ENCODE results near the gene PEA15.

Gene PEA15

DNA sequence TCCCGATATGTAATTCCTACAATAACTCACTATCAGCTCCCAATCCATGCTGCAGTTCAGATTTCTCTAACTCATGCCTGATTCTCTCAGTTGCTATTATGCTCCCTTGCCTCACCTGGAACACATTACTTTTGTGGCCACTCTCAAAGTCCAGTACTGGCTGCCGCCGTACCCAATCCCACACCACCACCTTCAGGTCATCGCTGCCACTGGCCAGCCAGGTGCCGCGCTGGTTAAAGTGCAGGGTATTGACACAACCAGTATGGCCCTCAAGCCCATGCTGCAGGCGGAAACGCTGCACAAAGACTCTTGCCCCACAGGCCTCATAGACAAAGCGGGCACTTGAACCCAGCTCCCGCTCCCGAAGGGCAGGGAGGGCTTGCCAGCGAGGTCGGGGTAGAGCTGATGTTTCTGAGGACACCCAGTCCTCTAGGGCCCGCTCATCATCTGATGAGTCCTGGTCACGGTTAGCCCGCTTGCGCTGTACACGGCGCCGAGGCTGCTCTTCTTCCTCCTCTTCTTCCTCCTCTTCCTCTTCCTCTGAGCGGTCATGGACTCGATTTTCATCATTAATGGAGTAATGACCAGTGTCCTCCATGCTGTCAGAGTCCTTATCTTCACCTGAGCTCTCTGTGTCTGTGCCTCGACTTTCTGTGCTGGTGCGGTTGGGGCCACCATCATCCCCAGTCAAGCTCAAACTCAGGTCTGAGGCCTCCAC, 34.6 kb downstream of the PEA15 start:
- DNase-seq (ENCODE audit: low spot score): no peak

DNA sequence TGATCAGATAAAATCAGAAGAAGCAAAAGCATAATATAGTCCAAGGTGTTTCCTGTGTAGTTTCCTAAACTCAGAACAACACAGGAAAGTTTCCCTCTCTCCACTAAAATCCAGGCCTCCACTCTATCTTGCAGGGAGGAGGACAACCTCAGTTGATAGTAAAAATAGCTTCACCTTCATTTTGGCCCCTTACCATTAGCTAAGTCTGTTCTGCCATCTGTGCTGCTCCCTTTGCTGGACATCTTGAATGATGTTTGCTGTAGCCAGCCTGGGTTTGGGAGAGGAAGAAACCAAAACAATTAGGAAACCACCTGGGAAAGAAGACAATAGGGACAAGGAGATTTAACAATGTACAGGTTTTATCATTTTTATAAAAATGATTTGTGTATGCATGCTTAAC, 38.6 kb downstream of the PEA15 start:
- DNase-seq (ENCODE audit: low spot score): no peak

GRCh38 chr1:160244209-160244608, 39.0 kb downstream of the PEA15 start:
- no peak for DNase-seq (ENCODE audit: low spot score)

DNA sequence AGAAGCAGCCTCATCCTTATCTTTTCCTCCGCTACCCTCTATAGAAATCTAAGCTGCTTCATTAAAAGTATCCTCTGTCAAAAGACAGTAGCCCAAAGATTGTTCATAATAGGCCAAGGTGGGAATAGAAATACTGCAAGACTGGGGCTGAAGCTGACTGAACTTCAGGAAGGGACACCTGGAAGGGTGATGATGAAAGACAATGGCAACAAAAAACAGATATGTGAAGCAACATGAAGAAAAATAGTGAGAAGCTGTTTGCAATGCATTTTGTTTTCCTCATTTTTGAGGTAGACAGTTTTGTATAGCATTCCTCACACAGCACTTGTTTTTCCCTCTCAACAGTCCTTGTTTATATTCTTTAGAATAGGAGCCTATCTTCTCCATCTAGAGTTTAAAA, 40.2 kb downstream of the PEA15 start:
- no peak for DNase-seq (ENCODE audit: low spot score)

DNA sequence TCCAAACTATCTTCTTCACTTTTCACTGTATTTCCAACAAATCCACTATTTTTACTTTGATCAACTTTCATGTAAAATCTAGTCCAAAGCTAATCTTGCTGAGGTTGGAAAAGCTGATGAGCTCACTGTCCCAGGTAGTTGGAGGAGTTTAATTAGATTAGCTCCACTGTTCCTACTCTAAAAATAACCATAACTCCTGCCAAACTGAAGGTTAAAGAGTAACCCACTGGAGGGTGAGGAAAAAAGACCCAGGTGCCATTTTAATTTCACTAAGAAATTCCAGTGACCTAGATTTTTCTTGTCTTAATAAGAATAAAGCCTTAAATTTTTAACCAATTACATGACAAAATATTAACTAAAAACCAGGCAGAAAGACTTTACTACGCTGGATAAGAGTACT, 41.9 kb downstream of the PEA15 start:
- no peak for DNase-seq (ENCODE audit: low spot score)

GRCh38 chr1:160251011-160251410, 45.8 kb downstream of the PEA15 start:
- DNase-seq (ENCODE audit: low spot score): peak; percentile 46

- peak; percentile 98 for DNase-seq (ENCODE audit: low spot score)
These were observed 46.7 kb downstream of the PEA15 start for GRCh38 chr1:160251687-160252526.

DNA sequence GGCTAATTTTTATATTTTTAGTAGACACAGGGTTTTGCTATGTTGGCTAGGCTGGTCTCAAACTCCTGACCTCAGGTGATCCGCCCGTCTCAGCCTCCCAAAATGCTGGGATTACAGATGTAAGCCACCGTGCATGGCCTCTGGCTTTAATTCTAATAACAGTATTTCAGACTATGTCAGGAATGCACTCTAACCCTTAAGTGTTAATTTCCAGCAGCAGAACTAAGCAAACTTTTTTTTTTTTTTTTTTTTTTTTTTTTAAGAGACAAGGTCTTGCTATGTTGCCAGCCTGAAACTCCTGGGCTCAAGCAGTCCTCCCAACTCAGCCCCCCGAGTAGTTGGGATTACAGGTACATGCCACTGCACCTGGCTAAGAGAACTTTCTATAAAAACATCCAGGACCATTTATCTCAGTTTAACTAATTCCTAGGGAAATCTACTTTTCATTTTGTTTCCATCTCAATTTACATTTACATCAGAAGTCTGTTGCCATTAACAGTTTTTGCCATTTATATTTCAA, 50.7 kb downstream of the PEA15 start:
- no peak for DNase-seq (ENCODE audit: low spot score)

- DNase-seq (ENCODE audit: low spot score): no peak
These were observed 51.3 kb downstream of the PEA15 start for GRCh38 chr1:160256396-160257046.

DNA sequence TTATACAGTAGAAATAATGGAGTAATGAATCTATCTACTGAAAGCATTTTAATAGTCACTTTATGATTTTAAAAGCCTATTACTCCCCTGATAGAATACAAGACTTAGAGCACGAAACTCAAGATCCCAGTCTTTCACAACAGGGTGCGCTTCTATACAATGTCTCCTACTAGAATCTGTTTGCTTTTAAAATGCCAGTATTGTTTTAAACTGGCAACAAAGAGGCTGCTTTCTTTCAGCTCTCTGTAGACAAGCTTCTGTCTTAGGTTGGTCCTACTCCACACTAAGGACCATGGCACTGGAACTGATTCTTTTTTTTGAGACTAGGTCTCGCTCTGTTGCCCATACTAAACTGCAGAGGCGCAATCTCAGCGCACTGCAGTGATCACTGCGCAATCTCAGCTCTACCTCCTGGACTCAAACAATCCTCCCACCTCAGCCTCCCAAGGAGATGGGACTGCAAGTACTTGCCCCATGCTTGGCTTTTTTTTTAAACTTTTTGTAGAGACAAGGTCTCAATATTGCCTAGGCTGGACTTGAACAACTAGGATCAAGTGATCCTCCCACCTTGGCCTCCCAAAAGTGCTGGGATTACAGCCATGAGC, 52.3 kb downstream of the PEA15 start:
- peak; percentile 91 for DNase-seq (ENCODE audit: low spot score)

DNA sequence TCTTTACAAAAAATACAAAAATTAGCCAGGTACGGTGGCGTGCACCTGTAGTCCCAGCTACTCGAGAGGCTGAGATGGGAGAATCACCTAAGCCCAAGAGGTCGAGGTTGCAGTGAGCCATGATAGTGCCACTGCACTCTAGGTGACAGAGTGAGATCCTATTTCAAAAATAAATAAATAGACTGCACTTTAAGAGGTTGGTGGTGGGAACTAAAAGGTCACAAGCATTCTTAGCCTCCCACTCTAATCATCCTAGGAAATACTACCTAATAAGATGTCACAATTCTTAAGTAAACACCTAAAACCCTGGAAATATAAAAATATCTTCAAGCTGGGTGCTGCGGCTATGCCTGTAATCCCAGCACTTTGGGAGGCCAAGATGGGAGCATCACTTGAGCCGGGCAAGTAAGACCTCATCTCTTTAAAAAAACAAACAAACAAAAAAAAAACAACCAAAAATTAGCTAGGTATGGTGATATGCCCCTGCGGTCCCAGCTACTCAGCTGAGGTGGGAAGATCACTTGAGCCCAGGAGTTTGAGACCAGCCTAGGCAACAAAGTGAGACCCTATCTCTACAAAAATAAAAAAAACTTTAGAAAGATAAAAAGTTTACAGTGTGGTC, 53.1 kb downstream of the PEA15 start:
- DNase-seq (ENCODE audit: low spot score): no peak

DNA sequence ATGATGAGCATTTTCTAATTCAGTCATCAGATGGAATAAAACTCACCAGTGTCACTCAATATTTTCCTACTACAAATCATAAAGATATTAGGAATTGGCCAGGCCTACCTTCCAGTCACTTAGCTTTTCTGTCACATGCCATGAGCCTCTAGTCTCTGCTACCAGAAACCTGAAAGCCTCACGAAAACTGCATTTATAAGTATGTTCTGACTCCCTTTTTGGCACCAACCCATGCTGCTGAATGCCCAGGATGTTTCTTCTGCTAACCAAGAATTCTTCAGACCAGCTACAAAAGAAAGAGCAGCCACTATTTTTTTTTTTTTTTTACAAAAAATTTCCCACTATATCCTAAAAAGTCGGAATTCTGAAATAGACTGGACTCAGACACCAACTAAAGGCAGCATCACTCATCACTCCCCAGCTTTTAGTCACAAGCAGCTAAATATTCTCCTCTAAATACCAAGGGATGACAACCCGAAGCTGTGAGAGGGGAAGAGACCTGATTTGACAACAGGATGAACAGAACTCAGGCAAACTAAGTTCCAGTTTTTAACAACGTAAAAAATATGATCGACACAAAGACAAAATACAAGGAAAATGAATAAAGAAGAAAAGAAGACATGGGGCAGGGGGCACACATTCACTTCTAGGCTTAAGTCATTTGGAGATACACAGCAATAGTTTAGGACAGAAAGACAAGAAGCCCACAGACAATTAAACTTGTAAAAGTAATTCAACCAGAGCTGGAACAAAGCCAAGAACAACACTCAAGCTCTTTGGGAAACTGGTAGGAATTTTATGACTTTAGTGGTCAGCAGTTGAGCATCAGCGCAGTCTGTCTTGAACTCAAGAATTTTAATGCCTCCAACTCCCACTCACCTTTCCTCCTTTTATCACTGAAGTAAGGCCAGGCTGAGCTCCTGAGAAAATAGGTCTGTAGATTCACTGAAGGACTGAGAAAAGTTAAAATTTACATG, 55.5 kb downstream of the PEA15 start:
- DNase-seq (ENCODE audit: low spot score): peak; percentile 64

DNA sequence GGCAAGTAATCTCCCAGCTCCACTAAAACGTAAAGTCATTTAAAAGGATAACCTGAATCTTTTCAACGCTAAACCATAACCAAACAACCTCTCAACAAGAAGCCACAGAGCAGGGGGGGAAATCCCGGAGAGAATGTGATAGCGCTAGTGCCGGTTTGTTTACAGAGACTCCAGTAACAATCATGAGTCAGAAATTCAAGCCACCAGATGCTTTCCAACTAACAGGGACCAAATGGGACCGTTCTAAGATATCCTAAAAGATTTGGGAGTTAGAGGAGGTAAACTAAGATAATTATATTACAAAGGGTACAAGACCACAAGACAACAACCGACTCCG, 56.3 kb downstream of the PEA15 start:
- DNase-seq (ENCODE audit: low spot score): no peak

DNA sequence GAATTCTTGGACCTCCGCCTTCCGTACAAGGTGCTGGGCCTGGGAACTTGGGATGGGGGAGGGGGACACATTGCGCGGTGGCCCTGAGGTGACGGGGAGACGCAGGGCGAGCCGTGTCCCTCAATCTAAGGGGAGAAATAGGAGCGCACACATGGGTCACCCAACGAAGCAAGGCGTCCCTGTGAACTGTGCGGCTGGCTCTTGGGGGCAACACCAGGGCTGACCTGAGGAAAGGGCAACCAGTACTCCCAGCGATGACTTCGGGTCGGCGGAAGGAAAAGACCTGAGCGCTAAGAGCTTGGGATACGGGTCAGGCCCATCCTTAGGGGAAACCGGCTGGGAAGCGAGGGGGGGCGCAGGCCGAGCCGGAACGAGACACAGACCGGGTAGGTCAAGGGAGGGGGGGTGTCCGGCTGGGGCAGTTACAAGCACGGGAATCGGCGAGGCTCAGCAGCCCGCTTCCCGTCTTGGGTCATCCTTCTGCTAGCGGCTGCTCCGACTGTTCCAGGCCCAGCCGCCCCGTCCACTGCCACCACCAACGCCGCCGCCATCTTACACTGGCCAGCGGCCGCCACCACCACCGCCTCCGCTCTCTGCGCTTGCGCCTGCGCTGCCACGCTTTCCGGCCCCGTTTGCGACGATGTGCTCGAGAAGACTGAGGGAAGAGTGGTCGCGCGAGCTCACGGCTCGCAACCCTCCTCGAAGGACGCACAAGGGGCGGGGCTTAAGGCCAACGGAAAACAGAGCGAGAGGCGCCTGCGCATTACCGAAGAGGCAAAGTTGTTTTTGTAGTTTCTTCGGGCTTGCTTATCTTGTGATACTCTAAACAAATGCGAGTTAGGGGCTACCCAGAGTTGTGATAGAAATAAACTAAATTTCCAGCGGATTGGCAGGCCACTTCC, 57.0 kb downstream of the PEA15 start, which contains the start of gene DCAF8:
Gene DCAF8 (minus strand): TSS at position 657 of the 902 bp plus-strand sequence. CDS start 18,541 bp downstream, outside the sequence.
- peak; percentile 98 for DNase-seq (ENCODE audit: low spot score)

DNA sequence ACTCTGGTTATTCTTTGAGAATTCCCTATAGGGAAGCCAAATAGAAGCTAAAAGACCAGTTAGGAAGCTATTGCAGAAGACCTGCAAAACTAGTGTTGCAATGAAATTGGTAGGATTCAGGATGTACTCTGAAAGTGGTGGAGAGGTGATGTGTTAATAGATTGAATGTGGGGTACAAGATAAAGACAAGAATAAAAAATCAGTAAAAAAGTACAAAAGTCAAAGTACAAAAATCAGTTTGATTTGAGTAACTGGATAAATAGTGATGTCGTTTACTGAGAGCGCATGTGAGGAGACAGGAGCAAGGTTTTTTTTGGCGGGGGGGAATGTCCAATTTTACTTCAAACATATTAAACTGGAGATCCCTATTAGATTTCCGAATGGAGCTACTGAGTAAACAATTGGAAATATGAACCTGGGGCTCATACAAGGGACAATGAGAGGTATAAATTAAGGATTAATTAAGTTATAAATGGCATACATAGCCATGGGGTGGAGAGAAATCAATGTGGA, 59.7 kb downstream of the PEA15 start:
- no peak for DNase-seq (ENCODE audit: low spot score)

All from pons (tissue), 1 donor.